GM19043 (cell line): ENCODE data around the gene CARD19.

Source experiments
- ATAC-seq: cut with Tn5 transposase; IDR thresholded peaks from one replicate; pipeline ENCODE4 v1.9.1; 2021; ENCODE audit warnings: low read depth; ENCODE audit not compliant: unreplicated experiment

CARD19 gene

GRCh38 chr9:93061791-93062763 is 33.9 kb upstream of the CARD19 start:
- peak; percentile 29 for ATAC-seq

GRCh38 chr9:93064392-93065134 is 31.5 kb upstream of the CARD19 start:
- ATAC-seq: peak; percentile 86

- ATAC-seq: no peak
These were observed 30.8 kb upstream of the CARD19 start for GRCh38 chr9:93065135-93065720.

DNA sequence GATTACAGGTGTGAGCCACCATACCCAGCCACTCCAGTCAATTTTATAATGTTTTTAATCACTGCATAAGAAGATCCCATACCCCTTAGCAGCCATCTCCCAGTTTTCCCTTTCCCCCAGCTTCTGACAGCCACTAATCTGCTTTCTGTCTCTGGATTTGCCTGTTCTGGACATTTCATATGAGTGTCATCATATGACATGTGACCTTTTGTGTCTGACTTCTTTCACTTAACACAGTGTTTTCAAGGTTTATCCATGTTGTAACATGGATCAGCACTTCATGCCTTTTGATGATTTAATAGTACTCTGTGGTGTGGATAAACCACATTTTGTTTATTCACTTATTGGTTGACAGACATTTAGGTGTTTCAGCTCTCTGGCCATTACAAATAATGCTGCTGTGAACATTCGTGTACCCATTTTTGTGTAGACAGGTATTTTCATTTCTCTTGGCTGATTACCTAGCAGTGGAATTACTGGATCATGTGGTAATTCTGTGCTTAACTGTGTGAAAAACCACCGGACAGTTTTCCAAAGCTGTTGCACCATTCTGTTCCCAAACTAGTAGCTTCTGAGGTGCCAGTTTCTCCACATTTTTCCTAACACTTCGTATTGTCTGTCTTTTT is 28.9 kb upstream of the CARD19 start:
- ATAC-seq: no peak

DNA sequence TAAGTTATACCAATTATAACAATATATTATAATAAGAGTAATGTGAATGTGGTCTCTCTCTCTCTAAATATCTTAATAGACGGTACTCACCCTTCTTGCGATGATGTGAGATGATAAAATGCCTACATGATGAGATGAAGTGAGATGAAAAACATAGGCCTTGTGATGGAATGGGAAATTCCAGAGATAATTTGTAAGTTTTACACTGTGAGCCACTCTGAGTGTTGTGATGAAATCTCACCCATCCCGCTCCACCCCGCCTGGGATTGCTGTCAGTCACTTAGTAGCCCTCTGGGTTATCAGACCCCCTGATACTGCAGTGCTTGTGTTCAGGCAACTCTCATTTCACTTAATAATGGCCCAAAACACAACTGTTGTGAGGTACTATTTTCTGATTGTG is 27.1 kb upstream of the CARD19 start:
- ATAC-seq: no peak

GRCh38 chr9:93071464-93071863 is 24.6 kb upstream of the CARD19 start:
- no peak for ATAC-seq

DNA sequence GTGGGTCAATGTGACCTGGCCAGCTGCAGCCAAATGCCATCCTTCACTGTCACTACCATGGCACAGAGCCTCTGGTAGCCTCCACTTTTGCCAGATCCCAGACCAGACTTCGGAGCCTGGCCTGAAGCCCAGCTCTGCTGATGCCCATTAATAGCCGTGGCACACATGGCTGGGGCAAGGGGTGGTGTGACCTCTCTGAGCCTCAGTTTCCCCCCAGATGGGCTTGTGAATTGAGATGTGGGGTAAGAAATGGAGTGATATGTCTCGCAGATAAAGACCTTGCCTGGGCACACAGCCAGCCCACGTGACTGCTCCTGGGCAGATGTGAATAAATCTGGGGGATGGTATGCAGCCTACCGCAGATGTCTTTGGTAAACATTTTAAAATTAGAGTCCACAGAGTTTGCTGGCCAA is 23.6 kb upstream of the CARD19 start:
- no peak for ATAC-seq

GRCh38 chr9:93076101-93076791 is 19.8 kb upstream of the CARD19 start:
- ATAC-seq: no peak

- ATAC-seq: no peak
These were observed 19.3 kb upstream of the CARD19 start for GRCh38 chr9:93076792-93077128.

DNA sequence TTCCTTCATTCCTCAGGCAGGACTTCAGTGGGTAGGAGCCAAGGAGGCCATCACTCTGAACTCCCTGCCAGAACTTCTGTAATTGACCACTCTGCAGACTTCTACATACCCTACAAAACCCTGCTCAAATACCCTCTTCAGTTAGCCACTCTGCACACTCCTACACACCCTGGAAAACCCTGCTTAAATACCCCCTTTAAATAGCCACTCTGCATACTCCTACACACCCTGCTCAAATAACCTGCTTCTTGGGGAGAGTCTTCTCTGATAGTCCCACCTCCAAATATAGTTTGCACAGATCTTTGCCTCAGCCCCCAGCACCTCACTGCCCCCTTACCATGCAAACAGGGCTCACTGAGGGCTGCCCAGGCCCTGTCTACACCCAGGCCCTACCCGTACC is 18.6 kb upstream of the CARD19 start:
- no peak for ATAC-seq

- ATAC-seq: no peak
These were observed 18.2 kb upstream of the CARD19 start for GRCh38 chr9:93077811-93078210.

GRCh38 chr9:93079371-93079770 is 16.6 kb upstream of the CARD19 start:
- ATAC-seq: no peak

- no peak for ATAC-seq
These were observed 15.6 kb upstream of the CARD19 start for GRCh38 chr9:93080406-93080805.

- no peak for ATAC-seq
These were observed 14.9 kb upstream of the CARD19 start for GRCh38 chr9:93081081-93081529.

DNA sequence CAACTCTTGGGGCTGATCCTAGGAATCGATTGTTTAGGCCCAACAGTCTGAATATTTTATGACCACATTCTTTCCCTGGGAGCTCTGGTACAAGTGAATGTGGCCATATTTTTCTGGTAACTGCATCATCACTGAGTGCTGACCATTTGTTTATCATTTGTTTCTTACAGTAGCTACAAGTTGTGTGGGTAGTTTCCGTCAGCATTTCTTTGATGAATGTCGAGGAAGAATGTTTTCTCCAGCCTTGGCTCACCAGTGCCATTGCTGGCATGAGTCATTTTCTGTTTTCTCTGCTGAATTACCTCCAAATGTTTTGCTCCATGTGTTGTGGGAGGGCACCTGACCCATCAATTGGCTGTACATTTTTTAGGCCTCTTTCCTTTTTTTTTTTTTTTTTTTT is 14.1 kb upstream of the CARD19 start:
- ATAC-seq: no peak

DNA sequence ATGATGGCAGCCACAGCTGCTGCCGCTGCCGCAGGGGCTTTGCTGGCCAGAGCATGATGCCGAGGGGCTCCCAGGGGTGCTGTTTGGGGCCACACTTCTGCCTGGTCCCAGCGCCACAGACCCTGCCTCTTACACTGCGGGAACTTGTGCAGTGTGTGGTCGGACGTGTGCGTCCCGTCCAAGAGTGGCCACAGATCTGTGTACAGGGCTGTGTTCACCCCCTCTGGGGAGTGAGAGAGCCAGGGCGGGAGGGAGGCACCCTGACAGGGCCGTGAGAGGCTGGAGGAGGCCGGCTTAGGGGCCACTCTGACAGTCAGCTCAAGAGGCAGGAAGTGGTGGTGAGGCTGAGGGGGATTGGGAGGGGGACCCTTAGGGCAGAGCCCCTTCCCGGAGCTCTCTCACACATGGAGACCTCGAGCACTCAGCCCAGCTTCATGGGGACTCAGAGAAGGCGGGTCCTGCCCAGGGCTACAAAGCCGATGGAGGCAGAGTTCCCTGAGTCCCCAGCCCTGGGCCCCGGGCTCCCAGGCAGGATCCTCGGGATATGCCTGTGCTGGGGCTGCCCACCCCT is 13.1 kb upstream of the CARD19 start:
- no peak for ATAC-seq

GRCh38 chr9:93083592-93084470 is 12.2 kb upstream of the CARD19 start:
- no peak for ATAC-seq

DNA sequence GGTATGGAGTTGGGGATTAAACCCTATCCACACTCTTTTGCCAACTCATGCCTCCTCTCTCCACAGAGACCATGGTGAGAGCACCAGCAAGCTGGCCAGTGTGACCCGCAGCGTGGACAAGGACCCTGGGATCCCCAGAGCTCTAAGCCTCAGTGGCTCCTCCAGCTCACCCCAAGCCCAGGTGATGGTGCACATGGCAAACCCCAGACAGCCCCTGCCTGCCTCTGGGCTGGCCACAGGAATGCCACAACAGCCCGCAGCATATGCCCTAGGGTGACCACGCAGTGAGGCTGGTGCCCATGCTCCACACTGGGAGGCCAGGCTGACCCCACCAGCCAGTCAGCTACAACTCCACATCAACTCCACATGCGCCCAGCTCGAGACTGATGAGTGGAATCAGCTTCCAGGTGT is 11.5 kb upstream of the CARD19 start:
- no peak for ATAC-seq

- ATAC-seq: no peak
These were observed 10.3 kb upstream of the CARD19 start for GRCh38 chr9:93085676-93086075.
